ENCODE results near the gene SMIM13.

DNA sequence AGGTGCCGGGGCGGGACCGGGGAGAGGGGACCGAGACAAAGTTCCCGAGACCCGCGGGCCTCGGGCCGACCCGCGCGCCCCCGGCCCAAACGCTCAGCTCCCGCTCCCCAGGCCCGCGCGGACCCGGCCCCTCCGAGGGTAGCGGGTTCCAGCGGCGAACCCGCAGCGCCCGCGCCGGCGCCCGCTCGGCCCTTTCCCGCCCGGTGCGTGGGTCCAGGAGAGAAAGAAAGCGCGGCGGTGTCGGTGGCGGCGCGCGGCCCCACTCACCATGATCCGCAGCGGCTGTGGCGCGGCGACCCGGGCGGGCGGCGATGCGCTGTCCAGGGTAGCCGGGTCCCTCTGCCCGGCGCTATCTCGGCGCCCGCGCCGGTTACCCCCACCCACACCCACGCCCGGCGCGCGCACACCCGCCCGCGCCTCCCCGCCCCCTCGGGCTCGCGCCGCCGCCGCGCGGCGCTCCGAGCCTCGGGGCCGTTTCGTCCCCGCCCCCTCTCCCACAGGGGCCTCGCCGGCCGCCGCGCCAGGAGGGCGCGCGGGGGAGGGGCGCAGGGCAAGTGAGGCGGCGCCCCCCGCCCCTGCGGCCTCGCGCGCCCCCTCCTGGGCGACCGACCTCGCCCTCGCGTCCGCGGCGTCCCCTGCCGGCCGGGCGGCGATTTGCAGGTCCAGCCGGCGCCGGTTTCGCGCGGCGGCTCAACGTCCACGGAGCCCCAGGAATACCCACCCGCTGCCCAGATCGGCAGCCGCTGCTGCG lies 49.5 kb upstream of the SMIM13 start, which contains the start of gene ELOVL2:
- no peak for TF ChIP-seq EZH2 (IDR thresholded peaks at IDR 0.05; ENCODE audit: borderline replicate concordance, low read depth, low read length, severe bottlenecking)
- TF ChIP-seq, protein P1, sequence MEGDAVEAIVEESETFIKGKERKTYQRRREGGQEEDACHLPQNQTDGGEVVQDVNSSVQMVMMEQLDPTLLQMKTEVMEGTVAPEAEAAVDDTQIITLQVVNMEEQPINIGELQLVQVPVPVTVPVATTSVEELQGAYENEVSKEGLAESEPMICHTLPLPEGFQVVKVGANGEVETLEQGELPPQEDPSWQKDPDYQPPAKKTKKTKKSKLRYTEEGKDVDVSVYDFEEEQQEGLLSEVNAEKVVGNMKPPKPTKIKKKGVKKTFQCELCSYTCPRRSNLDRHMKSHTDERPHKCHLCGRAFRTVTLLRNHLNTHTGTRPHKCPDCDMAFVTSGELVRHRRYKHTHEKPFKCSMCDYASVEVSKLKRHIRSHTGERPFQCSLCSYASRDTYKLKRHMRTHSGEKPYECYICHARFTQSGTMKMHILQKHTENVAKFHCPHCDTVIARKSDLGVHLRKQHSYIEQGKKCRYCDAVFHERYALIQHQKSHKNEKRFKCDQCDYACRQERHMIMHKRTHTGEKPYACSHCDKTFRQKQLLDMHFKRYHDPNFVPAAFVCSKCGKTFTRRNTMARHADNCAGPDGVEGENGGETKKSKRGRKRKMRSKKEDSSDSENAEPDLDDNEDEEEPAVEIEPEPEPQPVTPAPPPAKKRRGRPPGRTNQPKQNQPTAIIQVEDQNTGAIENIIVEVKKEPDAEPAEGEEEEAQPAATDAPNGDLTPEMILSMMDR (IDR thresholded peaks at IDR 0.05; ENCODE audit: borderline replicate concordance, extremely low read depth, low read length, poor library complexity, severe bottlenecking): no peak
